Measurements from ENCODE around the gene TSEN54.
"Not testable (repeated sequence)": the region's sequence is repeated elsewhere in the genome, so short reads cannot be mapped to it uniquely, and the experiment has no call there.

Gene TSEN54

DNA sequence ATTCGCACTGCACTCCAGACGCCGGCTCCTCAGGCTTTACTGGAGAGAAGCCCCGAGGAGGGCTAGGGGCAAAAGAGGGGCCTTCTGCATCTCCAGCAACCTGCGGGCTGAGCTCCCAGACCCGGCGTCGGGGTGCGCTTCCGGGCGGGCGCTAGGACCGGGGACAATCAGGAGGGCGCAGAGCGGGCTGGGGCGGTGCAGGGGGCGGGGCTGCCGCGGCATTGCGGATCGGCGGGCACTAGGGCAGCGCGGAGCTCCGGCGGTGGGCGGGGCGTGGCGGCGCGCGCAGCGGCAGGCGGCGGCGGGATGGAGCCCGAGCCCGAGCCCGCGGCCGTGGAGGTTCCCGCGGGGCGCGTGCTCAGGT lies at the start of gene TSEN54:
Gene TSEN54 (plus strand): TSS at position 274 of the 364 bp plus-strand sequence. CDS start 33 bp downstream, at position 307.
- peak; percentile 97 for DNase-seq (ENCODE audit: low spot score)

DNA sequence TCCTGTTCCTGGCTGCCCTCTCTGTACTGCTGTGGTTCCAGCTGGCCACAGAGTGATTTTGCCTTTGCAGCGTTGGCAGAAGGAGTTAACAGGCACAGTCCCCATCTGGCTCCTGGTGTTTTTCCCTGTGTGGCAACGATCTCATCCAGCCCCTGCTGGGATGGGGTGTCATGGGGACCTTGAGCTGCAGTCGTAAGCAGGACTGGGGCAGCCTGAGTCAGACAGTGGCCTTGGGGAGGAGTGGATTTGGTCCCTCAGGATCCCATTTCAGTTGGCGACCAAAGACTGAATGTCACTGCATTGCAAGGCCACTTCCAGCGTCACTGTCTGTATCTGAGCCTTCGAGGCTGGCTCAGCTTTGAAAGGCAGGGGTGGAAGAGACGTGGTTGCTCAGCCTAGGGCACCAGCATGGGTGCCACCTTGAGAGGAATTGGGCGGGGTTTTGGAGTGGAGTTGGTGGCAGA lies 48.0 kb upstream of the TSEN54 start:
- no peak for DNase-seq (ENCODE audit: low spot score)

DNA sequence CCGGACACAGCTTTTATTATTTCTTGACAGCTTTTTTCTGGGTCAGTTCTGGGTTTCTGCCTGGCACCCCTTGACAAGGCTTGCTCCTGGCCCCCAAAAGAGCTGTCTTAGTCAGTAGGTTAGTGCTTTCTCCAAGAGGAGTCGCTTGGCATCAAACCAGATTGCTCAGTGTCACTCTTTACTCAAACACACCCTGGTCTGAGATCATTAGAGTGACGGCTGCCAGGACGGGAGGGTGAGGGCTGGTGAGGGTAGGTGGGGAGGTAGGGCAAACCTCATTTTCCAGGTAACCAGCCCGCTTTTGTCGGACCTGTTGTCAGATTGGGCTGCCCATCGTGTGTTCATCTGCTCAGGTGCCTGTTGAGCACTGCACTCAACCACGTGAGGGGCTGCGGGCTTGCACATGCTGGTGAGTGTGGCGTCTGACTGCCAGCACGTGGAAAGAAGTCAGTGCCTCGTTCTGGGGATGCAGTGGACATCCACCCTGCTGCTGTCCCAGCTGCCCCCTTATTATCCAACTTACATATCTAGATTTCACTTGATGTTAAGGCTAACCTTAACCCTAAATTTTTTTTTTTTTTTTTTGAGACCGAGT lies 47.5 kb upstream of the TSEN54 start:
- no peak for DNase-seq (ENCODE audit: low spot score)

- peak; percentile 64 for DNase-seq (ENCODE audit: low spot score)
Measured at GRCh38 chr17:75471207-75471606, 45.1 kb upstream of the TSEN54 start.

GRCh38 chr17:75472119-75472518 lies 44.2 kb upstream of the TSEN54 start:
- no peak for DNase-seq (ENCODE audit: low spot score)

DNA sequence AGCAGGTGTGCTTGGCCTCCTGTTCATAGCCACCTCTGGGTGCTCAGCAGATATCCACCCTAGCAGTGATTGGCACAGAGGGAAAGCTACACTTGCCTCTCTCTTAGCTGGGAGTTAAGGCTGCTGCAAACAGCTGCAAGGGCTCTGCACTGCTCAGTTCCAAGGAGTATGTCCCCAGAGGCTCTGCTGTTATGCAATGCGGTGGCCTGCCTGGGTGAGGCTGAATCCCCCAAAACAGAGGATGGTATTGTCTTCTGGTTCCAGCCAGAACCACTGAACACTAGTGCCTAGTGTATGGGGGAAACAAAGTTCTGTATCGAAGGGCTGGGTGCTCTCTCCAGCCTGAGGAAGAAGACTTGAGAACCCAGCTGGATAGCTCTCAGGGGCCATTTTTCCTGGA lies 43.1 kb upstream of the TSEN54 start:
- no peak for DNase-seq (ENCODE audit: low spot score)

GRCh38 chr17:75474736-75475135 lies 41.6 kb upstream of the TSEN54 start:
- no peak for DNase-seq (ENCODE audit: low spot score)

DNA sequence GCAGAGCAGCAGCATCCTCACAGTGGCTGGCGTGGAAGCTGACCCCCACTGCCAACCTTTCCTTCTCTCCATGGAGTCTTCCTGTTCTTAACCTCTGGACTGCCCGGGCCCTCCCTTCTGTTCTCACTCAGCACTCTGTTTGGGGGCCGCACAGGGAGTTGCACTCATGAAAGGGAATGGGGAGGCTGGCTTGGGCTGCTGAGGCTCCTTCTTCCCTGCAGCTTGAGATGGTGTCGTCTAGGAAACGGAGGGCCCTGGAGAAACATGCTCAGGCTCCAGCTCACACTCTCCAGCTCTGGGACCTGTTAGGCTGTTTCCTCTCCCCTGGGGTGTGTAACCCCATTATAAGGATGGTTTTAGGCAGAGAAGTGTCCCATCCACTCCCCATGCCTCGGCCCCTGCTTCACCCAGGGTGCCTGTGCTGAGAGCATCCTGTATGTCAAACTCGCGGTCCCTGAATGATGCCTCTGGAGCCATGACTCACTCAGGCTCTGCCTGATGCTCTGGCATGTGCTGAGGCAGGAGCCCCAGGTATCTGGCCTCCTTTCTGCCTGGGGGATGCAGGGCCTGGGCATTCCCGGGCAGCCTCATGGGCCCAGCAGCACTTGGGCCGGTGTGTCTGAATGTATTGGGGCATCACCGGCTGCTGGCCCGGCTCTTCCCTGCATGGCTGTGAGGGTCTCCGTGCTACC lies 41.0 kb upstream of the TSEN54 start:
- DNase-seq (ENCODE audit: low spot score): no peak

DNA sequence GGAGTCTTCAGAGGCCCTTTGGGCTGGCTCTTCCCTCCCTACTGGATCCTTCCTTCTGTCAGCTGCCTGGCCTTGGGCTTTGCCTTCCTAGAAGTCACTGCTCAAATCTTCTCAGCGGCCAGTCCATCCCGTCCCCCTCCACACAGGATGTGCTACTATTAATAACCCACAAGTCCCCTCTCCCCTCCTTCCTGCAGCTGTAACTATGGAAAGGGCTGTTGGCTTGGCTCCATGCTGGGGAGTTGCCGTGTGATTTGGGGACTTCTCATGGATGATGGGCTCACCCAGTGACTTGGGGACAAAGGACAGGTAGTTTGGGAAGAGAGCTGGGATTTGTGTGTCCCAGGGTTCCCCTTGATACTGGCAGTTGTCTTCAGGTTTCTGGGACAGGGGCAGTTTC lies 40.5 kb upstream of the TSEN54 start:
- DNase-seq (ENCODE audit: low spot score): no peak

DNA sequence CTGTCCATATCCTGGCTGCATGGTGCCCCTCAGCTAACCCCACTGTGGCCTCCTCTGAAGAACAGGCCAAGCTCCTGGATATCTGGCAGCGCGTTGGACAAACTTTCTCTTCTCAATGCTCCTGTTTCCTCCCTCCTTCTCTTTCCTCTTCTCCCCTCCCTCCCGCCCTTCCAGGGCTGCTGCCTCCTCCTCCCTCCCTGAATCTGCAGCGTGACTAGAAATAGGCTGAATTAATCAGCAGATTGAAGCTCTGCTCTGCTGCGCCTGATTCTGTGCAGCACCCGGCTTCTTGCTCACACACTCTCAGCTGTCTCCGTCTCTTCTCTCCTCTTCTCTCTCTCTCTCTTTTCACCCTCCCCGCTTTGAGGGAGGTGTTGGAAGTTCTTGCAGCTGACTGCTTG lies 40.1 kb upstream of the TSEN54 start:
- no peak for DNase-seq (ENCODE audit: low spot score)

DNA sequence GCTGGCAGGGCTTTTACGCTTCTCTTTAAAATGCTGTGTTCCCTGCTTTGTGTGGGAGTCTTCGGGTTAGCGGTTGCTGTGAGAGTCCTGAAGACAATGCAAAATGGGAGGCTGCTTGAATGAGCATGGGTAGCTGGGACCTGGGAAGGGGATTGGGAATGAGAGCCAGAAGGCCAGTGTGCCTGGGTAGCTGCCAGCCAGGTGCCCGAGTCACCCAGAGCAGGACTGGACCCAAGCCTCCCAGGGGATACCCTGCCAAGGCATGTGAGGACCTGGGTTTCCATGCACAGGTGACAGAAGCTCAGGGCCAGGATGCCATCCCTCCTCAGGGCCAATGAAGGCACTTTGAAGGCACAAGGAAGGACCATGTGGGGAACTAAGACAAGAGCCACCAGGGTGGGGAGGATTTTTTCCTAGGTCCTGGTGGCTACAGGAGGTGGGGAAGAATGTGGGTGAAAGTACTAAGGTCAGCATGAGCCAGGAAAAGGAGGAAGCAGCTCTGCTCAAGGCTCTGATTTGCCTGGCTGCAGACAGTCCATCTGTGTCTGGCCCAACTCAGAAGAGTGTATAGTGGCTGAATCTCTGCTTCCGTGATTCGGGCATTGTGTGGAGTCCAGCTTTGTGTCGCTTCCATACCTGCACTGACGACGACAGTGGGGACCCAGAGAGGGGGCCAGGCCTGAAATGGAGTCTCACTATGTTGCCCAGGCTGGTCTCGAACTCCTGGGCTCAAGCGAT lies 39.4 kb upstream of the TSEN54 start:
- DNase-seq (ENCODE audit: low spot score): no peak

- not testable (repeated sequence) for DNase-seq (ENCODE audit: low spot score)
Measured at GRCh38 chr17:75477490-75477862, 38.9 kb upstream of the TSEN54 start.

GRCh38 chr17:75478508-75478907 lies 37.8 kb upstream of the TSEN54 start:
- no peak for DNase-seq (ENCODE audit: low spot score)

DNA sequence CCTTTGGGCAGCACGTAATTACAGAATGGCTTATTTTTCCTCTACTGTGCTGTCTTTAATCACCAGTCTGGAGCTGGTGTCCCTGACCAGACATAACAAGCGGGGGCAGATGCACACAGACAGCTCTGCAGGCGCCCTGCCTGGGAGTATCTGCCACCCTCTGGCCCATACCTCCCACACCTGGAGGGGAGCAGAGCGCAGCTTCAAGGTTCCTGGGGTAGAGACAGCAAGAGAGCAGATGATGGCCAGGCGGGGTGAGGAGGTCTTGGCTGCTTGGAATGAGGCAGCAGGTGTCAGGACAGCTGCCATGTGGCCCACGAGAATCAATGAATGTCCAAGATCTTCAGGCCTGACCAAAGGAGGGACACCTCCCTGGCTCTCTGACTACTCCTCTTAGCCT lies 36.0 kb upstream of the TSEN54 start:
- DNase-seq (ENCODE audit: low spot score): no peak

GRCh38 chr17:75481194-75482068 lies 34.9 kb upstream of the TSEN54 start:
- no peak for DNase-seq (ENCODE audit: low spot score)

GRCh38 chr17:75482098-75482942 lies 34.0 kb upstream of the TSEN54 start:
- no peak for DNase-seq (ENCODE audit: low spot score)

DNA sequence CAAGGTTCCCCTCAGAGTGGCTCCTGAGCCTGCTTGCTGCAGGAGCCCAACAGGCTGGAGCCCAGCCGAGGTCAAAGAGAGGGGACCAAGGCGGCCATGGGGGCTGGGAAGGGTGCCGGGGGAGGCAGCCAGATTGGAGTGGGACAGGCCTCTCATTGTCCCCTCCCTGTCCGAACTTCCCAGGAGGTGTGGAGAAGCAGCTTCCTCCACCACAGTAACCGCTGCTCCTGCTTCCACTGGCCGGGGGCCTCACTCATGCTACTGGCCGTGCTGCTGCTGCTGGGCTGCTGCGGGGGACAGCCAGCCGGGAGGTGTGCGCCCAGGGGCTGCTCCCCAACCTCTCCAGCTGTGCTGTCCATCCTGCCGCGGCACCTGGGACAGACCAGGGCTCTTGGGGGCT lies 30.6 kb upstream of the TSEN54 start:
- no peak for DNase-seq (ENCODE audit: low spot score)

DNA sequence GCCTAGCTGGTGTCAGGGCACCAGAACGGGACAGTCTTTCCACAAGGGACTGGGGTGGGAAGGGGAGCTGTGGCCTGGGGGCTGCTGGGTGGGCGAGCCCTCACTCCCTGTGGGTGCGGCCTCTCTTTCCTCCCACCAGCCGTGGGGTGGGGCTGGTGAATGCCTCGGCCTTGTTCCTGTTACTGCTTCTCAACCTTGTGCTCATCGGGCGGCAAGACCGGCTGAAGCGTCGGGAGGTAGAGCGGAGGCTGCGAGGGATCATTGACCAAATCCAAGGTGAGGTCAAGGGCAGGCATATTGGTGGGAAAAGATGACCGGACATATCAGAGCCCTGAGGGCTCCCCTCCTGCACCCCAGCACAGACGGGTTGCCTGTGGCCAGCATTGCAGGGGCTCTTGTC lies 30.2 kb upstream of the TSEN54 start:
- no peak for DNase-seq (ENCODE audit: low spot score)

DNA sequence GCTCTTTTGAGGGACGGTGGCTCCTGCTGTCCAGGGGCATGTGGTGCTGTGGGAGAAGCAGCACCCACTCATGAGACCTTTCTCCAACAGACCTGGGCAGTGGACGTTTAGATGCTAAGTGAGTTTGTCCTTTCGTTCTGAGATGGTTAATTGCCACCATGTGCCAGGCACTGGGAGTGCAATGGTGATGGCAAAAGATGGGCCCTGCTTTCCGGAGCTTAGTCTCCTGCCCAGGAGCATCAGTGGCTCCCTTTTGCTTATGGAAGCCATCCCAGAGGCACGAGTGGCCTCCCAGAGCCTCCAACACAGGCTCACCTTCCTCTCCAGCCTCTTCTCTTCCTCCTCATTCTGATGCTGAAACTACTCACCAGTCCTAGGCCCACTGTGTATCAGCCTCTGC lies 29.4 kb upstream of the TSEN54 start:
- DNase-seq (ENCODE audit: low spot score): no peak

- DNase-seq (ENCODE audit: low spot score): no peak
Measured at GRCh38 chr17:75487351-75488070, 28.8 kb upstream of the TSEN54 start.

Data from HuH-7 (cell line).